GM19438 (cell line): ENCODE results near the gene ARMS2.

ENCODE experiments used
- ATAC-seq: cut with Tn5 transposase; IDR thresholded peaks from one replicate; pipeline ENCODE4 v1.9.1; 2021; ENCODE audit warnings: low read depth; ENCODE audit not compliant: unreplicated experiment

Gene ARMS2

GRCh38 chr10:122468926-122469781 lies 14.7 kb downstream of the ARMS2 start:
- ATAC-seq: no peak

GRCh38 chr10:122469848-122470247 lies 15.4 kb downstream of the ARMS2 start:
- no peak for ATAC-seq

GRCh38 chr10:122471531-122472177 lies 17.2 kb downstream of the ARMS2 start:
- no peak for ATAC-seq

- ATAC-seq: no peak
Observed at GRCh38 chr10:122473116-122473515, 18.7 kb downstream of the ARMS2 start.

- ATAC-seq: no peak
Observed at GRCh38 chr10:122474131-122474818, 19.8 kb downstream of the ARMS2 start.

DNA sequence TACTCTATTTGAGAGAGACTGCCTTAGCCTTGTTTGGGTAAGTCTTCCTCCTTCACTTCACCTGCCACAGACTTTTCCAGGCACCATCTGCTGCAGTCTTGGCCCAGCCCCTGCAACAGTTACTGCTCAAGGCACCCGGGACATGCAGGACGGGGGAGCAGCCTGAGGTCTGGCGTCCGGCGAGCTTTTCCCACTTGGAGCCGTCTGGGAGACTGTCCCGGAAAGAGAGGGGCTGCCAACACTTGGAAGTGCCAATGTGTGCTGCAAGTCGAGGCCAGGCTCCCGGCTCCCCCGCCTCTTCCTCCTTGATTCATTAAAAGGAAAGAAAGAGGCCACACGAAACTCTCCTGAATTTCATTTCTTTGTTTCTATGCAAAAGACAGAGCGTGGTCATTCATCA lies 20.6 kb downstream of the ARMS2 start:
- no peak for ATAC-seq

GRCh38 chr10:122475591-122476332 lies 21.3 kb downstream of the ARMS2 start:
- no peak for ATAC-seq

DNA sequence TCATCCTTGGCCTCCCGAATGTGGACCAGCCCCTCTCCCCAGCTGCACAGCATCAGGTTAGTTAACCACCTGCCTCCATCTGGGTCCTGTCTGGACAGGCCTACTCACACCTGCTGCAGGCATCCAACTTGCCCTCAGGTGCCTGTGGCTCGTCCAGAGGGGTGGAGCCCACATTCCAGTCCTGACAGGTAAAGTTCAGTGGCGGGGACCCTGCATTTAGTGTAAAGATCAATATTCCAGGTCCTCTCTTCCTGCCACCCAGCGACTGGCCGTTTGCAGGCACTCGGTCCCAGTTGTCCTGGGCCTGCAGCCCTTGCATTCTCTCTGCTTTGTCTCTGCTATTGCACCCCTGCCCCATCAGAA lies 21.9 kb downstream of the ARMS2 start:
- no peak for ATAC-seq

DNA sequence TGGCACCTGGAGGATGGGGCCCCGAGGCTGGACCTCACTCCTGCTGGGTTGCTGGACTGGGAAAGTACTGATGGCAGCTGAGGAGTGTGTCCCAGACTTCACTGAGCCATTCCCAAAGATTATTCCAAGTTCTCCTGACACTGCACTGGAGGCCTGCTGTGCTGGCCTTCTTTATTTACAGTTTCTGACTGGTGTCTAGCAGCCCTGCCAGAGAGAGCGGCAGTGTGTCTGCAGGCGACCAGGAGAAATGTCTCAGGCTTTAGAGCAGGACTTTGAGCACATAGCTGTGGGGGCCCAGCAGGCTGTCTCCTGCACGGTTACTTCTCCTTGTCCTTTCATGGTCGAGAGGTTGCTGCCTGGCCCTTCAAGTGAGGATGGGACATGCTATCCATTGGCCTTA lies 23.0 kb downstream of the ARMS2 start:
- ATAC-seq: no peak

DNA sequence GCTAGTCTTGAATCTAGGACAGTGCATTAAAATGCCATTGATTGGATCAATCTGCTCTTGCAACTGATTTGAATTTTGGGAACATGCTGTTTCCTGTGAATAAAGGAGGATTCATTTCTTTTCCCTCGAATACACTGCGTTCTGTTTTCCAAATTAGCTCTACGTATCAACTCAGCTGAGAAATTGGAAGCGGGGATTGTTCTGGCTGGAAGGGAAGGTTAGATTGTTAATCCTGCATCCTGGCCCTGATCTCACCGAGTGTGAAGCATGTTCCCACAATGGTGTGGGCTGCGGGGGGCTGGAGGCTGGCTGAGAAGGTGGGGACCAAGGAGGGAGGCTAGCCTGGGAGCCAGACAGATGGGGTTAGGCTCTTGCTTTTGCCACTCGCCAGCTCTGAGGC lies 24.5 kb downstream of the ARMS2 start:
- no peak for ATAC-seq

DNA sequence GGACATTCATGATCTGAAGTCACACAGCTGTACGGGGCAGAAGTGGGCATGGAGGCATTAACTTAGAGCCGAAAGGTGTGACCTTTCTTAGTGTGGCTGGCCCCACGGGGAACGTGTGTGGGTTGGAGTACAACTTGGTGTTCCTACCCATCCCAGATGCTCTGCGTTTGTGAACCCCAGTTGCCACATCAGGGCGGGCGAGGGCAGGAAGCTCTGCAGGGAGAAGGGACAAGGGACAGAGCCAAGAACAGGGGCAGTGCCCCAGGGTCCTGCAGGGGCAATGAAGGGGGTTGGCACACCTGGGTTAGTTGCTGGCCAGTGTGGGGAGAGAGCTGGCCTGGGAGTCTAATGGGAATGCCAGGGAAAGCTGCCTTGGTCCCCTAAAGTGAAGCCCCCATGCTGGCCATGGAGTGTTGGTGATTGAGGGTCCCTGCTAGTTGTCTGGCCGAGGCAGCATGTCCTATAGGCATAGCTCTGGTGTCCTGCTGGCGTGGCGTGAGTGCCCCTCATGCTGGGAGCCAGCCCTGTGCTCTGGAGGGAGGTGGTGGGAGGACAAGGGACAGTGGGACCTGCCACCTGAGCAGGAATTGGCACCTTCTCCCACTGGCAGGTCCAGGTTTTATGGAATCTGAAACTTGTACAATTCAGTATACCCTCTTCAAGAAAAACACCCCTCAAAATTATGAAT lies 25.8 kb downstream of the ARMS2 start:
- no peak for ATAC-seq

GRCh38 chr10:122481296-122482056 lies 27.0 kb downstream of the ARMS2 start:
- ATAC-seq: no peak

DNA sequence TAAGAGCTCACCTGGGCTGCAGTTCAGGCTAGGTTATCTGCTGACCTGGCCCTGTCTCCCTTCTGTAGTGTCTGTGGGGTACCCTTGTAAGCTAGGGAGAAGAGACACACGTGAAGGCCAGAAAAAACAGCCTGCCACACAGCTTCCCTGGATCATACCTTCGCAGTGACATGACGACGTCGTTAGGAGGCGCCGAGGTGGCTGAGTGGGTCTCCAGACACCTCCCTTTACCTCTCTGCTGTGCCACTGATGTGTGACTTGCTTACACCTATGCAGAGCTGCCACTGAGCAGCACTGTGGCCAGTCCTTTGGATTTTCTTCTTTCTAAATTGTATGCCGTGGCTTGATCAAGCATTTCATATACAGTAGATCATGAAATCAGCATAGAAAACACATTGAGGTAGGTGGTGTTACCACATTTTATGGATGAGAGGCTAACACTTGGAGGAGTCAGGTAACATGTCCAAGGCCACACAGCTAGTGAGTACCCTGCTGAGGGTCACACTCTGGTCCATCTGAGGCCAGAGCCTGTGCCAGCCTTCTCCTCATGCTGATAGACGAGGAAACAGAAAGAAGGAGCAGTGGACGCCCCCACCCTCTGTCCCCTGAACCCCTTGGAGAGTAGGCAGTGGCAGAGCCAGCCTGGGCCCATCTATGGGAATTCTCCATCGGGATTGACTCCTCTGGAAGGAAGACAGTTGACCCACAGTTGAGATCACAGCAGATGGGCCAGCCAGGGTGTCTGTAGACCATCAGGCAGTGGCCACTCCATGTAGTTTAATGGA lies 30.0 kb downstream of the ARMS2 start:
- no peak for ATAC-seq

- ATAC-seq: no peak
Observed at GRCh38 chr10:122485670-122486069, 31.2 kb downstream of the ARMS2 start.

- ATAC-seq: no peak
Observed at GRCh38 chr10:122486406-122487080, 32.1 kb downstream of the ARMS2 start.

DNA sequence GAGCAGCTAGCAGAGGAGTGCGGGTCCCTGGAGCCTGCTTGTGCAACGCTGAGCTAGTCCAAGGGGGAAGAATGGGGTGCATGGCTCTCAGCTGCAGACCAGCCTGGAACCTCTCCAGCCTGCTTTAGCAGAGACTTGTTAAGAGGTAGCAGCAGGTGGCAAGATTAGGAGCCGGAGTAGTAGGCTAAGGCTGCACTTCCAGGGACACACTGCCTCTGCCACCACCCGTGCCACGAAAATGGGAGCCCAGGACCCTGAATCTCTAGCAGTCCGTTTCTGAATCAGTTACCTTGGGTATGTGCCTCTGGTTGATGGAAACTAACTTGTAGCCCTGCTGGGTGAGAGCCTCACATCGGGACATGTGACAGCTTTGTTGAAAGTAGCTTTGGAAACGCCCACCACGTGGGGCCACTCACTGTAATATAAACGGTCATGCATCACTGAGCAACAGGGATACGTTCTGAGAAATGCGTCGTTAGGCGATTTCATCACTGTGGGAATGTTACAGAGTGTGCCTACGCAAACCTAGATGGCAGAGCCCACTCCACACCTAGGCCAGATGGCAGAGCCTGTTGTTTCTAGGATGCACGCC lies 32.8 kb downstream of the ARMS2 start:
- no peak for ATAC-seq

DNA sequence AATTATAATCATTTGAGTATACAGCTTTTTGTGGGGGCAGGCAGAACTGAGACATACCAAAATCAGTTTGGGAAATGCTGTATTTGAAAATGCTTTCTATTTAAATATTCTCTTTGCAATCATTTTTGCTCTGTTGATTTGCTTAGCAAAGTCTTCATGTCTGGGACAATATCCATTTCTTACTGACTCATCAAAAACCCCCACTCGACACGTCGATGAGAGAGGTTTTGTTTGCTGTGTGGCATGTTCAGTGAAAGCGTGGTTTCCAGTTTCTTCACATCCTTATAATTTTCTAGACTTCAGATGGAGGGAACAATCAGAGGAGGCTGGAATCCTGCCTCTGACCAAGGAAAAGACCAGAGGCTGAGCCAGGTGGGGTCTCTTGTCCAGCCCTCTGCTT lies 35.8 kb downstream of the ARMS2 start:
- no peak for ATAC-seq
